Measurements from ENCODE around the gene JAK1.

GRCh38 chr1:64959986-64960385 lies 6.4 kb downstream of the JAK1 start:
- TF ChIP-seq POLR2A (IDR thresholded peaks at IDR 0.05; ENCODE audit: low read length): no peak
- no peak for TF ChIP-seq GATA1 (IDR thresholded peaks at IDR 0.05; ENCODE audit: low read depth, low read length)
